ACC112 (cell line): ENCODE data around the gene LARGE2.
A peak's percentile ranks its signal among the peaks of the same experiment; 100 is the strongest.

ENCODE experiments used
- H2AFZ ChIP-seq: fragments of 200-600 bp; sonication (generic); one replicate; pipeline ENCODE4 v1.6.0; 2017; ENCODE audit warnings: antibody characterized with exemption, low read length; ENCODE audit not compliant: unreplicated experiment
- H3K27ac ChIP-seq: fragments of 200-600 bp; sonication (generic); 2 replicates; pipeline ENCODE4 v1.5.1; 2014; ENCODE audit warnings: low read depth, mild to moderate bottlenecking, antibody characterized with exemption, low read length, moderate library complexity
- H3K27me3 ChIP-seq: fragments of 200-600 bp; sonication (generic); 2 replicates; pipeline ENCODE4 v1.6.1; 2014; ENCODE audit warnings: mild to moderate bottlenecking, antibody characterized with exemption, low read length, moderate library complexity, mixed read lengths; ENCODE audit not compliant: insufficient read depth
- H3K36me3 ChIP-seq: fragments of 200-600 bp; sonication (generic); 2 replicates; pipeline ENCODE4 v1.6.1; 2016; ENCODE audit warnings: mild to moderate bottlenecking, antibody characterized with exemption, low read length, moderate library complexity, mixed read lengths; ENCODE audit not compliant: insufficient read depth
- H3K4me1 ChIP-seq: fragments of 200-600 bp; sonication (generic); one replicate; pipeline ENCODE4 v1.6.1; 2016; ENCODE audit warnings: low read length, mixed read lengths; ENCODE audit not compliant: insufficient read depth, unreplicated experiment, control insufficient read depth
- H3K4me3 ChIP-seq: fragments of 200-600 bp; sonication (generic); 2 replicates; pipeline ENCODE4 v1.5.1; 2014; ENCODE audit warnings: mild to moderate bottlenecking, low read depth, low read length
- H3K79me2 ChIP-seq: fragments of 200-600 bp; sonication (generic); one replicate; pipeline ENCODE4 v1.6.0; 2016; ENCODE audit warnings: low read length; ENCODE audit not compliant: control insufficient read depth, unreplicated experiment, insufficient read depth

Gene LARGE2

GRCh38 chr11:45942381-45942780, 19.9 kb downstream of the LARGE2 start:
- no peaks in the 10 kb centered on the region for H3K79me2 ChIP-seq
- H3K4me3 ChIP-seq = no peak overlapping the region
- H3K36me3 ChIP-seq = peaks cover 21% of the 10 kb centered on the region; the same call in 1 of the 2 replicates
- H3K27ac ChIP-seq = no peak overlapping the region
- H3K27me3 ChIP-seq = no peaks in the 10 kb centered on the region
- no peak overlapping the region for H2AFZ ChIP-seq
- no peaks in the 10 kb centered on the region for H3K4me1 ChIP-seq

- Histone ChIP-seq H3K36me3 (peaks cover 31% of the 10 kb centered on the region), H2AFZ (no peak overlapping the region), H3K27ac (no peak overlapping the region), H3K4me1 (no peaks in the 10 kb centered on the region), H3K27me3 (no peaks in the 10 kb centered on the region), H3K4me3 (no peak overlapping the region), H3K79me2 (no peaks in the 10 kb centered on the region)
Observed at GRCh38 chr11:45945397-45945999, 23.0 kb downstream of the LARGE2 start.

GRCh38 chr11:45947885-45948284, 25.4 kb downstream of the LARGE2 start:
- H2AFZ ChIP-seq = no peak overlapping the region
- H3K36me3 ChIP-seq = peaks cover 35% of the 10 kb centered on the region
- H3K4me3 ChIP-seq = no peak overlapping the region
- no peak overlapping the region for H3K27ac ChIP-seq
- no peaks in the 10 kb centered on the region for H3K27me3 ChIP-seq
- no peaks in the 10 kb centered on the region for H3K4me1 ChIP-seq
- H3K79me2 ChIP-seq = no peaks in the 10 kb centered on the region

- H3K27ac ChIP-seq = no peak overlapping the region
- H3K4me3 ChIP-seq = no peak overlapping the region
- H3K27me3 ChIP-seq = no peaks in the 10 kb centered on the region
- peaks cover 39% of the 10 kb centered on the region for H3K36me3 ChIP-seq
- H2AFZ ChIP-seq = no peak overlapping the region
- H3K79me2 ChIP-seq = no peaks in the 10 kb centered on the region
- no peaks in the 10 kb centered on the region for H3K4me1 ChIP-seq
Observed at GRCh38 chr11:45948356-45948755, 25.9 kb downstream of the LARGE2 start.

- Histone ChIP-seq H3K27ac (no peak overlapping the region), H3K4me1 (no peaks in the 10 kb centered on the region), H3K79me2 (no peaks in the 10 kb centered on the region), H3K4me3 (no peak overlapping the region), H2AFZ (no peak overlapping the region), H3K27me3 (no peaks in the 10 kb centered on the region), H3K36me3 (peaks cover 41% of the 10 kb centered on the region)
Observed at GRCh38 chr11:45949992-45950407, 27.5 kb downstream of the LARGE2 start.

- Histone ChIP-seq H3K4me3 (no peak overlapping the region), H3K36me3 (peaks cover 32% of the 10 kb centered on the region), H2AFZ (no peak overlapping the region), H3K27ac (no peak overlapping the region), H3K27me3 (no peaks in the 10 kb centered on the region), H3K4me1 (peaks cover 6% of the 10 kb centered on the region), H3K79me2 (no peaks in the 10 kb centered on the region)
Observed at GRCh38 chr11:45959851-45960250, 37.4 kb downstream of the LARGE2 start.

GRCh38 chr11:45960387-45961095, 38.1 kb downstream of the LARGE2 start:
- H3K4me3 ChIP-seq = no peak overlapping the region
- H3K27ac ChIP-seq = no peak overlapping the region
- H3K4me1 ChIP-seq = peaks cover 6% of the 10 kb centered on the region
- no peaks in the 10 kb centered on the region for H3K27me3 ChIP-seq
- no peak overlapping the region for H2AFZ ChIP-seq
- H3K79me2 ChIP-seq = no peaks in the 10 kb centered on the region
- H3K36me3 ChIP-seq = peaks cover 26% of the 10 kb centered on the region

- Histone ChIP-seq H3K36me3 (peaks cover 21% of the 10 kb centered on the region), H3K27ac (no peak overlapping the region), H2AFZ (no peak overlapping the region), H3K27me3 (no peaks in the 10 kb centered on the region), H3K79me2 (no peaks in the 10 kb centered on the region), H3K4me1 (peaks cover 6% of the 10 kb centered on the region), H3K4me3 (no peak overlapping the region)
Observed at GRCh38 chr11:45961751-45962240, 39.3 kb downstream of the LARGE2 start.

- H3K27ac ChIP-seq = no peak overlapping the region
- H3K4me1 ChIP-seq = peaks cover 6% of the 10 kb centered on the region
- no peaks in the 10 kb centered on the region for H3K27me3 ChIP-seq
- no peak overlapping the region for H3K4me3 ChIP-seq
- peak overlapping the region; percentile 9 for H2AFZ ChIP-seq
- peaks cover 18% of the 10 kb centered on the region for H3K36me3 ChIP-seq
- H3K79me2 ChIP-seq = no peaks in the 10 kb centered on the region
Observed at GRCh38 chr11:45964911-45965389, 42.5 kb downstream of the LARGE2 start.

GRCh38 chr11:45967506-45967905, 45.0 kb downstream of the LARGE2 start:
- Histone ChIP-seq H3K4me1 (peaks cover 6% of the 10 kb centered on the region), H2AFZ (no peak overlapping the region), H3K27me3 (no peaks in the 10 kb centered on the region), H3K79me2 (no peaks in the 10 kb centered on the region), H3K4me3 (no peak overlapping the region), H3K36me3 (peaks cover 22% of the 10 kb centered on the region), H3K27ac (no peak overlapping the region)

- H2AFZ ChIP-seq = no peak overlapping the region
- no peak overlapping the region for H3K4me3 ChIP-seq
- no peaks in the 10 kb centered on the region for H3K79me2 ChIP-seq
- no peaks in the 10 kb centered on the region for H3K27me3 ChIP-seq
- H3K36me3 ChIP-seq = peaks cover 22% of the 10 kb centered on the region
- no peak overlapping the region for H3K27ac ChIP-seq
- peaks cover 6% of the 10 kb centered on the region for H3K4me1 ChIP-seq
Observed at GRCh38 chr11:45968901-45969300, 46.4 kb downstream of the LARGE2 start.
